GM15510 (cell line): ENCODE data around the gene SH3PXD2A.

Source experiments
- POLR2A ChIP-seq: IDR thresholded peaks from 3 replicates; pipeline ENCODE4 v1.6.1; 2011; ENCODE audit warnings: borderline replicate concordance; ENCODE audit not compliant: insufficient read length; ENCODE audit errors: extremely low read depth

The SH3PXD2A gene

DNA sequence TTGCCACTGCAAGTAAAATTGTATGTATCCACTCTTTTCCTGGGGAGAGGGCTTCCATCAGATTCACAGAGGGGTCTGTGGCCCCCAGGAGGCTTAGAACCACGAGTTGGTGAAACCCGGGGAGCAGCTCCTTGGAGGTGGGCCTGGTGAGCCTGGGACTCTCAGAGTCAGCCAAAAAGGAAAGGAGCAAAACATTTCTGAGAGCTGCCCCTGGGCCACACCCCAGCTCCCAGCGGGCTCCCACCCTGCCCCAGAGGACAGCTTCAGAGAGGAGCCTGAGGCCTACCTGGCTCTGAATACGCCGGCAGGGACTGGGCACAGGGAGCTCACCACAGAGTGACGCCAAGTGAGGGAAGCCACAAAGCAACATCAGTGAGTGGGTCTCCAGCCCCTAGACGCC is 56.9 kb downstream of the SH3PXD2A start:
- TF ChIP-seq POLR2A, result no peak

DNA sequence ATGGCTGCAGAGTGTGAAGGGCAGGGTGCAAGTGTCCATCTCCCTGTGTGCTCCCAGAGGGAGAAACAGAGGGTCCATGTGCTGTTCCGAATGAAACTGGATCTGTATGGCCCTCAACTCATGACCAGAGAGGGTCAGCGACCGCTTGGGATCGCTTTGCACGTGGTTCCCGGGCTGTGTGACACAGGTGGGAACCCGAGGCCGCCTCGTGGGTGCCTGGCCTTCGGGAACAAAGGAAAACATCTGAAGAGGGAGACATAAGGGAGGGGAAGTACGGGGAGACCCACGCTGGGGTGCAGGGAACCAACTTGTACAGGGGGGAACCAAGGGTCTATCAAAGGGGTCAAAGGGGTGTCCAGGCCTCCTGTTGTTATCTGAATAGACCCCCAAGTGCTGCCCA is 57.5 kb downstream of the SH3PXD2A start:
- TF ChIP-seq POLR2A, result no peak

- no peak for TF ChIP-seq POLR2A
Measured at GRCh38 chr10:103795634-103796270, 59.6 kb downstream of the SH3PXD2A start.

GRCh38 chr10:103794996-103795395 is 60.4 kb downstream of the SH3PXD2A start:
- no peak for TF ChIP-seq POLR2A

- TF ChIP-seq POLR2A, result no peak
Measured at GRCh38 chr10:103793920-103794883, 61.2 kb downstream of the SH3PXD2A start.

GRCh38 chr10:103793429-103793828 is 61.9 kb downstream of the SH3PXD2A start:
- no peak for TF ChIP-seq POLR2A

- TF ChIP-seq POLR2A, result no peak
Measured at GRCh38 chr10:103792547-103792946, 62.8 kb downstream of the SH3PXD2A start.

DNA sequence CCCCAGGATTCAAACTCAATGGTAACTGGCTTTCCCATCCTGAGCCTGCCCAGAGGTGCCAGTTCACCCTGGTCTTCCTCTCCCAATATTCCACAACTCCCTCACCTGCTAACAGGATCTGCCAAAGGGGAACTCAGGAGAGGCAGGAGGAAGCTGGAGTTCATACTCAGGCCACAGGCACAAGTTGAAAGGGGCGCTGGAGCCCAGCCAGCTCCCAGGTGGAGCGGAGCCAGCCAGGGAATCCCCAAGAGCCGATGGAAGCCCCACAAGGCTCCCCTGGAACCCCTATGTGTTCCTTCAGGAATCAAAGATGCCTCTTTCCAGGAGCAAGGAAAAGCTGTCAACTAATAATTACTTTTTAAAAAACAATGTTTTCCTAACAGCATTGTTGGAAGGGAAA is 63.5 kb downstream of the SH3PXD2A start:
- TF ChIP-seq POLR2A, result no peak

GRCh38 chr10:103791291-103791690 is 64.1 kb downstream of the SH3PXD2A start:
- no peak for TF ChIP-seq POLR2A

DNA sequence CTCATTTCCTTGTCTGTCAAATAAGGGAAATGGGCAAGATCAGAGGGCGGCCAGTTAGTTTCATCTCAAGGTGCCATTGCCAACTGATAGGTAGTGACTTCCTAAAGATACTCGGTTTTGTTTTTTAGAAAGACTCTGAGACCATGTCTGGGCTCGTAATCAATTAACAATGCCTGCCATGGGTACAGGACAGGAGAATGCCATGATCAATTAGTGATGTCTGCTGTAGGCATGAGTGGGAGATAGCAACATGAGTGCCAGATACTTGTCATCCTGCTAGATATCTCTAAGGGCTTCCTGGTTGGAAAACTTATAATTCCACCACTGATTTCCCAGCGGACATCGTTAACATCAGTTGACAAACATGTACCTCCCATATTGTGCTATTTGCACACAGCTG is 64.8 kb downstream of the SH3PXD2A start:
- TF ChIP-seq POLR2A, result no peak

GRCh38 chr10:103789771-103790201 is 65.6 kb downstream of the SH3PXD2A start:
- no peak for TF ChIP-seq POLR2A

GRCh38 chr10:103789161-103789560 is 66.2 kb downstream of the SH3PXD2A start:
- no peak for TF ChIP-seq POLR2A

GRCh38 chr10:103787331-103787730 is 68.0 kb downstream of the SH3PXD2A start:
- no peak for TF ChIP-seq POLR2A

DNA sequence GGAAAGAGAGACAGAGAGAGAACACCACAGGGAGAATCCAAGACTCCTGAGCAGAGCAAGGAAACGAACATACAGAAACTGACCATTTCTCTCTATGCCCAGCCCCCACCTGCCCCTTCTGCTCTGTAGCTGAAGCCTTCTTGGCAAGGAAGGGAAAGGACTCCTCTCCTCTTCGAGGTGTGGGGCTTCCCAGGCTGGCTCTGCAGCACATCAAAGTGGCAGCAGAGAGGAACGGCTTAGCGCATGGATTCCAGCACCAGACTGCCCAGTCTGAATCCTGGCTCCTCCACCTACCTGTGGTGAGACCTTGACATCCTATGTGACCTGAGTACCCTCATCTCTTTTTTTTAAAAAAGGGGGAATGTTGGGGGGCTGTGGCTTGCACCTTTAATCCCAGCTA is 69.4 kb downstream of the SH3PXD2A start:
- TF ChIP-seq POLR2A, result no peak

DNA sequence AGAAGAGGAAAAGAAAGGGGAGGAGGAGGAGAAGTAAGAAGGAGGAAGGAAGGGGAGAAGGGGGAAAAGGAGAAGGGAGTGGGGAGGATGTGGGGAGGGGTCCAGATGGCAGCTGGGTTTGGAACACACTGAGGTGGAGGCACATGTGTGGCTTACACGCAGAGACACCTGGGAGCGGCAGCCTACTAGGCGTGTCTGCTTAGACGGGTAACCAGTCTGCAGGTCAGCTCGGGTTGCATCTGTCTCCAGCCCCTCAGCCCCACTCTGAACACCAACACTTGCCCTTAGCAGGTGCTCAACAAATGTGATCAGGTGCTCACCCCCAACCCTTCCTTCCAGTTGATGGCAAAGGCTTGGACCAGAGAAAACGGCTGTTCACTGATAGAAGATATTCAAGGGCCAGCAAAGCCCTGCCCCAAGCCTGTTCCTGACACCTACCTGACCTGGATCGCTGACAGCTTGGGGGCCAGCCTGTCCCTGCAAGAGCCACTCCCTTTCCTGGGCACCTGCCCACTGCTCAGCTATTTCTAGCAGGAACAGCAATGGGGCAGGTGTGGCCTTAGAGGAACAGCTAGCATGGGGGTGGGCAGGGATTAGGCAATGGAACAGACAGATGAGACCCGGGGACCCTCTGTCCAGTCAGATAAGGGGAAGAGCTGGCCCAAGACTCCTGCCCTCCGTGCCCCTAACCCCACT is 70.5 kb downstream of the SH3PXD2A start:
- TF ChIP-seq POLR2A, result no peak
